Heart left ventricle (tissue), 13 donors: Measurements from ENCODE around the gene BPTF.

Source experiments
- CTCF ChIP-seq, 12 donors: fragments of 200-600 bp; sonication (generic) in 4 of 12; IDR thresholded peaks; one replicate each; pipeline versions ENCODE4 v1.5.0 to v1.8.0; 2018 to 2022; ENCODE audit warnings: antibody characterized with exemption in 12 of 12, mild to moderate bottlenecking in 5 of 12
- POLR2A ChIP-seq, 2 donors: fragments of 450-650 bp; IDR thresholded peaks; one replicate each; pipeline ENCODE4 v1.6.1; 2017; ENCODE audit warnings: antibody characterized with exemption in 2 of 2, mild to moderate bottlenecking in 2 of 2, moderate library complexity in 2 of 2
- donor health status: ischemic (EF 13 %, LVEDD 7.1; RV severe dilation, severe dysfunction).
- donor health status: DM: no; HTN: yes; CAD: no.
- donor health status: DM: no; HTN: no; CAD: no.
- donor health status: ischemic (EF 25% LVEDD 6.9; RV normal size, moderate dysfunction).
- donor health status: ischemic (EF 25% LVEDD 5.7; RV mildly dilated, moderate dysfunction).
- donor health status: ischemic (EF 35%, LVEDD 5.7; RV mildly dilated, moderate dysfunction).
- donor health status: nonischemic (EF 11% LVEDD 7.7; RV severe dilation, severe dysfunction).
- donor health status: DM: yes; HTN: yes; CAD: no.
- donor health status: PGD.
- donor health status: ischemic (EF 29% LVEDD 5.4; RV normal size, mild dysfunction).
- donor health status: nonischemic (EF 23%, LVEDD 6.1; RV moderate dilation, normal function).

GRCh38 chr17:67819722-67820121 lies 5.6 kb upstream of the BPTF start:
- TF ChIP-seq CTCF (IDR thresholded peaks at IDR 0.05): no peak
- TF ChIP-seq POLR2A (IDR thresholded peaks at IDR 0.05): no peak
